ENCODE data around the gene KRT86. TPM values are rescaled to one million over a fixed set of nuclear protein-coding genes. Genes with fewer than 3 reads are reported as not detected.

The KRT86 gene
- total RNA-seq, 1 experiment from 2014 or later: 2.7 TPM

- no peaks in the 10 kb centered on the region for H3K79me2 ChIP-seq (ENCODE audit: low read depth)
- intact Hi-C loops (cut with micrococcal nuclease; ENCODE audit: unreplicated experiment): no loop called here
- no peak overlapping the region for H3K27ac ChIP-seq
- H4K20me1 ChIP-seq (ENCODE audit: insufficient read depth): no peaks in the 10 kb centered on the region
- H3K27me3 ChIP-seq (ENCODE audit: insufficient read depth, low read depth): no peaks in the 10 kb centered on the region
- no peak for TF ChIP-seq CTCF (conservative IDR thresholded peaks at IDR 0.05)
- no peak for TF ChIP-seq EZH2 (IDR thresholded peaks at IDR 0.05; ENCODE audit: low read depth)
- H3K9me2 ChIP-seq (ENCODE audit: insufficient read depth): no peaks in the 10 kb centered on the region
- H3K4me3 ChIP-seq: no peak overlapping the region
- no peak for DNase-seq
- H3F3A ChIP-seq (ENCODE audit: insufficient read depth, low read depth): no peaks in the 10 kb centered on the region
- POLR2A ChIA-PET (ENCODE audit: unreplicated experiment): no interaction called here
- H3K9me3 ChIP-seq (ENCODE audit: insufficient read depth, low read depth): no peaks in the 10 kb centered on the region
- no peak overlapping the region for H2AFZ ChIP-seq
- H3K36me3 ChIP-seq (ENCODE audit: low read depth): no peaks in the 10 kb centered on the region
- BruUV-seq (replicated peaks): no TSS peak
- H3K4me1 ChIP-seq (replicated peaks; ENCODE audit: insufficient read depth): no peaks in the 10 kb centered on the region
- CTCF ChIA-PET: no interaction called here
- no peak overlapping the region for H3K4me2 ChIP-seq
Measured at GRCh38 chr12:52356762-52357580, 82.5 kb downstream of the KRT86 start.

Other genes with a start within 250 kb of the KRT86 start
- gene NR4A1, start 223.2 kb upstream of the KRT86 start, total RNA-seq (2021): 6.5 and 13.4 TPM in 2 replicates
- 44.6 and 59.0 TPM in 2 replicates for gene ATG101, start 204.7 kb upstream of the KRT86 start, total RNA-seq (2021)
- 0.28 TPM in 1 of 2 replicates, not detected in the other for gene SMIM41, start 194.9 kb upstream of the KRT86 start, total RNA-seq (2021)
- 84.1 and 94.9 TPM in 2 replicates for gene KRT80, start 82.6 kb upstream of the KRT86 start, total RNA-seq (2021)
- 3,783 and 4,555 TPM in 2 replicates for gene KRT7, start 41.4 kb upstream of the KRT86 start, total RNA-seq (2021)
- 2.5 and 4.3 TPM in 2 replicates for gene KRT81, start 16.9 kb downstream of the KRT86 start, total RNA-seq (2021)
- 0.43 TPM in 1 of 2 replicates, not detected in the other for gene KRT83, start 46.8 kb downstream of the KRT86 start, total RNA-seq (2021)
- gene KRT85, start 92.8 kb downstream of the KRT86 start, total RNA-seq (2021): not detected in 2 replicates
- gene KRT84, start 111.0 kb downstream of the KRT86 start, total RNA-seq (2021): not detected in 2 replicates
- gene KRT82, start 131.7 kb downstream of the KRT86 start, total RNA-seq (2021): not detected in 2 replicates
- gene KRT75, start 159.7 kb downstream of the KRT86 start, total RNA-seq (2021): not detected in 2 replicates
- gene KRT6B, start 177.5 kb downstream of the KRT86 start, total RNA-seq (2021): 0.98 and 1.1 TPM in 2 replicates
- gene KRT6C, start 199.2 kb downstream of the KRT86 start, total RNA-seq (2021): not detected in 2 replicates
- gene KRT6A, start 218.6 kb downstream of the KRT86 start, total RNA-seq (2021): 55.9 and 87.5 TPM in 2 replicates
- gene KRT5, start 245.7 kb downstream of the KRT86 start, total RNA-seq (2021): 89.7 and 134 TPM in 2 replicates

All from PC-9 (cell line).